Stimulated activated CD8-positive, alpha-beta memory T cell treated with anti-CD3 and anti-CD28 coated beads, Interleukin-2, amount 100 ng/mL, for 1 hour (primary cell): ENCODE results near the gene FOXK1.
"Not testable (repeated sequence)": the region's sequence is repeated elsewhere in the genome, so short reads cannot be mapped to it uniquely, and the experiment has no call there.

Experiments used
- DNase-seq, 2 donors: peaks; one replicate each; pipeline ENCODE4 v3.0.0-alpha.2; 2020; ENCODE audit warnings: low read depth in 2 of 2

Gene FOXK1

DNA sequence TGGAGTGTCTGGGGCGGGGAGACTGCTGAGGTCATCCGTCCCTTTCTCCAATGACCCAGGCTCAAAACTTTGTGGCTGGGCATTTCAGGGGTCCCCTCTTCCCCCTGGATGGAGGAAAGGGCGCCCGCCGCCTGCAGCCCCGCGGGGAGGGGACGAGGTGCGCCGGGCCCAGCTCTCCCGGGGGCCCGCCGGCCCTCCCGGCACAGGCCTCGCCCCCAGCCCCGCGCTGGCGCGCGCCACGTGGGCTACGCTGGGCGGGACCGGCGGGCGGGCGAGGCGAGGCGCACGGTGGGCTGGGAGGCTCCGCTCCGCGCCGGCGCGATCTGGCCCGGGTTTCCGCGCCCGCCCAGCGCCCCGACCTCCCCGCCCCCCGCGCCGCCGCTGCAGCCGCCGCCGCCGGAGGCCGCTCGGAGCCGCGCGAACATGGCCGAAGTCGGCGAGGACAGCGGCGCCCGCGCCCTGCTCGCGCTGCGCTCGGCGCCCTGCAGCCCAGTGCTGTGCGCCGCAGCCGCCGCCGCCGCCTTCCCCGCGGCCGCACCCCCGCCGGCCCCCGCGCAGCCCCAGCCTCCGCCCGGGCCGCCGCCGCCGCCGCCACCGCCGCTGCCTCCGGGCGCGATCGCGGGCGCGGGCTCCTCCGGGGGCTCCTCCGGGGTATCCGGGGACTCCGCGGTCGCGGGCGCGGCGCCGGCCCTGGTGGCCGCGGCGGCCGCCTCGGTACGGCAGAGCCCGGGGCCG lies at the start of gene FOXK1:
TSS of gene FOXK1 (plus strand) at position 410 of the 735 bp plus-strand sequence. CDS start at position 424, 14 bp downstream.
- DNase-seq = peak; percentile 46 to 67

DNA sequence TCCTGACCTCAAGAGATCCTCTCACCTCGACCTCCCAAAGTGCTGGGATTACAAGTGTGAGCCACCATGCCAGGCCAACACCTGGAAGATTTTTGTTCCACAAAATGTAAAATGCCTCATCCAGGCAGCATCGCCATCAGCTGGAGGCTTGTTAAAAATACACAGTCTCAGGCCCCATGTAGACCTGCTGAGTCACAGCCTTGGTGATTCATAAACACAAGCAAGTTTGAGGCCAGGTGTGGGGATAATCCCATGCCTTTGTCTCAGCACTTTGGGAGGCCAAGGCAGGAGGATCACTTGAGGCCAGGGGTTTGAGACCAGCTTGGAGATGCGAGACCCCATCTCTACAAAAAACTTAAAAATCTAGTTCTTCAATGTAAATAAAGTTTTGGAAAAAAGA lies 49.1 kb upstream of the FOXK1 start:
- DNase-seq = no peak

DNA sequence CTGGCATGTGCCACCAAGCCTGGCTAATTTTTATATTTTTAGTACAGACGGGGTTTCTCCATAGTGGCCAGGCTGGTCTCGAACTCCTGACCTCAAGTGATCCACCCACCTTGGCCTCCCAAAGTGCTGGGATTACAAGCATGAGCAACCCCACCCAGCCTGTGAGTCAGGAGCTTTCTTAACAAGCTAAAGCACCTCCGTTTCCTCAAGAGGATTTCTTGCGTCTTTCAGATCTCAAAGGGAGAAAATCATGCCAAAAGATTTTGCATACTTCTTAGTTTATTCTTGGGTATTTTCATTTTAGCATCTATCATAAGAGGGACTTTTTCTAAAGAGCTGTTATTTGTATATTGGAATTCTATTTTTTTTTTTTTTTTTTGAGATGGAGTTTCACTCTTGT lies 47.9 kb upstream of the FOXK1 start:
- no peak for DNase-seq

DNA sequence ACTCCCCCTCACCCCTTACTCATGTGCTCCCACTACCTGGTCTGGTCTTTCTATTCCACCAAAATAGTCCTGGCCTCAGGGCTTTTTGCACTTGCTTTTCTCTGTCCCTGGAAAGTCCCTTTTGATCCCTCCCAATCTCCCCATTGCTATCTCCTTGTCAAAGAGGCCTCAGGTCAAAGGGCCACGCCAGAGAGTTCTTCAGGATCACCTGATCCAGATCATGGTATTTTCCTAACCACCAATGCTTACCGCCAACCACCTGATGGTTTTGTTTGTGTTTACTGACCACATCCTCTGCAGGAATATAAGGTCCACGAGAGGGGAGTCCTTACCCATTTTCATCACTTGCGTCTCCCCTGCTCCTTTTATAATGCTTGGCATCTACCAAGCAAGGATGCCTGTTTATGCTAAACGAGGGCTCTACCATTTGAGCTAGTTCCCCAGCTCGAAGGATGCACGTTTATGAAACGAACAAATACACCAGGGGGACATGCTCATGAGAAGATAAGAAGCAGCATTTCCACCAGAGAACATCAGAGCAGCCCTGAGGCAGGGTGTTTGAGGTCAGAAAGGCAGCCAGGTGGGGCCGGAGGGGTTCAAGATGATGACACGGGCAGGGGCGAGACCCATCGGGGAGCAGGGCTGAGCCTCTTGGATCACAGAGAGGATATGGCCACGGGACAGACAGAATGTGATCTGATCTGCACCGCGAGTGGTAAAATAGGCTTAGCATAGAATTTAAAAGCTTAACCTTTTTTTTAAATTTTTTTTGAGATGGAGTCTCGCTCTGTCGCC lies 43.1 kb upstream of the FOXK1 start:
- DNase-seq = no peak

DNA sequence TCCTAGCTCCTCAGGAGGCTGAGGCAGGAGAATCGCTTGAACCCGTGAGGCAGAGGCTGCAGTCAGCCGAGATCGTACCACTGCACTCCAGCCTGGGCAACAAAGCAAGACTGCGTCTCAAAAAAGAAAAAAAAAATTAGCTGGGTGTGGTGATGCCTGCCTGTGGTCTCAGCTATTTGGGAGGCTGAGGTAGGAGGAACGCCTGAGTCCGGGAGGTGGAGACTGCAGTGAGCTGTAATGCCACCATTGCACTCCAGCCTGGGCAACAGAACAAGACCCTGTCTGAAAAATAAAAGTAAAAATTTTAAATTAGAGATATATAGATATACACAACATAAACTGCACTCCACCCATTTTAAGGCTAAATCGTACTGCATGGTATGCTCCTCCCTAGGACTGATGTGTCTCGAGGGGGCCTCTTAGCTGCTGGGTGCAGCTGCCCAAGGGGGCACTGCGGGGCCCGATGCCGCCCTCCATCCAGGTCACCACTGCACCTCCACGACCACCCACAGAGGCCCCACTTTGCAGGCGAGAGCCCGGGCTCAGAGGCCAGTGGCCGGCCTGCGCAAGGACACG lies 40.9 kb upstream of the FOXK1 start:
- DNase-seq = no peak

DNA sequence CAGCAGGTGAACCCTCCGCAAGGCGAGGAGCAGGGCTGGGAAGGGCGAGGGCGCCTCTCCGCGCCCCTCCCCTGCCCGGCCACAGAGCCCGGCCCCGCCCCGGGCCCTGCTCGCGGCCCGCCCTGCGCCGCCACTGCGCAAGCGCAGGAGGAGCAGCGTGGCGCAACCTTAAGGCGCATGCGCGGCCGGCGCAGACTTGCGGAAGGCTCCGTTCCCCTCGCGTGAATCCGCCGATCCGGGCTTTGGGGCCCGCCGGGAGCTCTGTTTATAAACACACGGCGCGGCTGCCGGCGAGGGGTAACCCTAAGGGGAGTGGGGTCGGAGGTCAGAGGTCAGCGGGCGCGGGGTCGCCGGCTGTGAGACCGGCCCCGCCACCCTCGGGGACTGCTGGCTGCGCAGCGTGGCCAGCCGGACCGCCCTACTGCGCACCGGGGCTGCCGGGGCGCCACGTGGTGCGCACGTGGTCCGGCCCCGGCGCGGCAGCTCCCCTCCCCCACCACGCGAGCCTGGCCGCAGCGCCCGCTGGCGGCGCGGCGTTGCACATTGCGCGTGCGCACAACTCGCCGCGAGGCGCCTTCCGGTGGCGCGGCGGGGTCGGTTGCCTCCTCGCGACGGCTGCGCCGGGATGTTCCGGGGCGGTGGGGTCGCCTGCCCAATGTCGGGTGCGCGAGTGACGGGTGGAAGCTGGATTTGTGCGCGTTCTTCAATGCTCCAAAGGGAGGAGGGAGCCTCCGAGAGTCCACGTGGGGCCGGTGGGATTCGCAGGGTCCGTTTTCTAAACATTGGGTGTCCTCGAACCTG lies 40.2 kb upstream of the FOXK1 start:
- DNase-seq = peak; percentile 92 to 94

DNA sequence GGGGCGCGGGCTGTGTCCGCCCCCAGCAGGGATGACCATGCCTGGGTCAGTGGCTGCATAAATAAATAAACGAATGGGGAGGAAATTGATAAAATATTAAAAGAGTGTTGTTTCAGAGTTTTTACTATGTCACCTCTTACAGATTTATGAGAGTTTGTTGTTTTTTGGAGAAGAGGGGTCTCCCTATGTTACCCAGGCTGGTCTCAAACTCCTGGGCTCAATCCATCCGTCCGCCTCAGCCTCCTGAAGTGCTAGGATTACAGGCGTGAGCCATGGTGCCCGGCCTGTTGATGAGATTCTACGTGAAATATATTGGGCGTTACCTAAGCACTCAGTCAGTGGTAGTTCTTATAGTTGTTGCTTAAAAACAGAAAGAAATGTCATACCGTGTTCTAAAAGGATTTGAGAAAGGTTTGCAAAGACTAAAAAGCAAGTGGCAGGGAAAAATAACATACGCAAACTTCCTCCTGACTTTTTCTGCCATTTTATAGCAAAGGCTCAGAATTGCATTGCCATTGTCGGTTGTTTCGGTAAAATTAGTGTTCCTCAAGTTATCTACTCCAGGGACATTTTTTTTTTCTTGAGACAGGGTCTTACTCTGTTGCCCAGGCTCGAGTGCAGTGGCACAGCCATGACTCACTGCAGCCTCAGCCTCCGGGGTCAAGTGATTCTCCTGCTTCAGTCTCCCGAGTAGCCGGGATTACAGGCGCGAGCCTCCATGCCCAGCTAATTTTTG lies 39.5 kb upstream of the FOXK1 start:
- DNase-seq = no peak

DNA sequence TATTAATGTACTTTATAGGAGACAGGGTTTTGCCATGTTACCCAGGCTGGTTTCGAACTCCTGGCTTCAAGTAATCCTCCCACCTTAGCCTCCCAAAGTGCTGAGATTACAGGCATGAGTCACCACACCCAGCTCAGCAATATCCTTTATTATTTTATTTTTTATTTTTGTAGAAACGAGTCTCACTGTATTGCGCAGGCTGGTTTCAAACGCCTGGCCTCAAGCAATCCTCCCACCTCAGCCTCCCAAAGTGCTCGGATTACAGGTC lies 39.0 kb upstream of the FOXK1 start:
- not testable (repeated sequence) for DNase-seq

DNA sequence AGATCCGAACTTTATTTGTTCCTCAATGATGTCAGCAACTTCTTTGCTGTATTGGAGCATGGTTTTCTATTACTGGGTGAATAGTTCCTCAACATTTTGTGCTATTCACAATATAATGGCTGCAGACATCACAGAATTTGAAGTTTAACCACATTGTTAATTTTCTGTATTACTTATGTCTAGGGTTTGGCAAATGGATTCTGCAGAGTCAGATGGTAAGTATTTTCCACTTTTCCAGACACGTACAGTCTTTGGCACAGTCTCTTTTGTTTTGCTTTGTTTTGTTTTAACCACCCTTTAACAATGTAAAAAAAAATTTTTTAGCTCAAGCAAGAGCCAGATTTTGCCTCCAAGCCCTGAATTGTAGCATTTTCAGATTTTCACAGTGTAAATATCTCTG lies 36.8 kb upstream of the FOXK1 start:
- DNase-seq = no peak

DNA sequence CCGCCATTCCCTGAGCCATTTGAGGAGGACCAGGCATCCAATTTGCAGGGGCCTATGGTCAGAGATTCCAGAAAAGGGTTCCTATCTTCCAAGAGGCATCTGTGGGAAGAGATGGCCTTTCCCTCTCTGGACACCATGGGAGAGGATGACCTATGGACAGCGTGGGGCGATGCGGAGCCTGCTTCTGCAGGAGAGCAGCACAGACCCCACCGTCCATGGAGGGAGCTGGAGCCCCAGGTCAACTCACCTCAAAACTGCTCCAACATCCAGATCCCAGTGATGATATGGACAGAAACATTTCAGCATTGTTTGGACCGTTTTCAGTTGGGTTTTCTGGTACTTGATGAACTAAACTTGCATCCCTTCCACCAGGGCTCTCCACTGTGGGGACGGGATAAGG lies 34.0 kb upstream of the FOXK1 start:
- no peak for DNase-seq

DNA sequence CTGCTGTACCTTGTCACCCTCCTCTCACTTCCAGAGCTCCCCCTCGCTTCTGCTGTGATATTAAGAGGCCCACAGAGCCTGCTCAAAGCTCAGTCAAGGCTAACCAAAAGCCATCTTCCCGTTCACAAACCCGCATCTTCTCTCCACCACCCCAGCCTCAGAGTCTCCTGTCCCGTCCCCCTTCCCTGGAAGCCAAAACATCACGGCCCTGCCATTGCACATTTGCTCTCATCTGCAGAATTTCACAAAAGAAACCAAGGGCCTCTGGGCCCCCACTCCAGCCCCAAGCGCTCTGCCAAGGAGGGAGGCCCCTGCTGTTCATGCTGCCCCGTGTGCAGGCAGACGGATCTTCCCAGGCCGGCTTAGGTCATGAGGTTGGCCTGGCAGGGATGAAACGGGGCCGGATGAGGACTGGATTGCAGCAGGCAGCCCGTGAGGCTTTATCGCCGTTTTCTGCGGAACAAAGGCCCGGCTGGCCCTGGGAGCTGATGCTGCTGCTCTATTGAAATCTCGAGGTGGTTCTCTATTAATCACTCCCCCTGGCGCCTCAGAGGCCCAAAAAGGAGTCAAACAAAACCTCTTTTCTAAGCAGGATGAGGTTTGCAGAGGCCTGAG lies 31.6 kb upstream of the FOXK1 start:
- no peak for DNase-seq

DNA sequence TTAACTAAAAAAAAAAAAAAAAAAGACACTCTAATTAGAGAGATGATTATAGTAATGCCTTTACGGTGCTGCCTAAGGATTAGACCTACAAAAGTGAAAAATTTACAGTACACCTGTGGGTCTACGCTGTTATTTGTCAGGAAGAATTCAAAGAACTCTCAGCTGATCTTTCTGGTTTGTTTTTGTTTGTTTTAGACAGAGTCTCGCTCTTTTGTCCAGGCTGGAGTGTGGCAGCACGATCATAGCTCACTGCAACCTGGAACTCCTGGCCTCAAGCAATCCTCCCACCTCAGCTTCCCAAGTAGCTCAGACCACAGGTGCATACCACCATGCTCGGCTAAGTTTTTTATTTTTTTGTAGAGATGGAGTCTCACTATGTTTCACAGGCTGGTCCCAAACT lies 28.3 kb upstream of the FOXK1 start:
- no peak for DNase-seq

DNA sequence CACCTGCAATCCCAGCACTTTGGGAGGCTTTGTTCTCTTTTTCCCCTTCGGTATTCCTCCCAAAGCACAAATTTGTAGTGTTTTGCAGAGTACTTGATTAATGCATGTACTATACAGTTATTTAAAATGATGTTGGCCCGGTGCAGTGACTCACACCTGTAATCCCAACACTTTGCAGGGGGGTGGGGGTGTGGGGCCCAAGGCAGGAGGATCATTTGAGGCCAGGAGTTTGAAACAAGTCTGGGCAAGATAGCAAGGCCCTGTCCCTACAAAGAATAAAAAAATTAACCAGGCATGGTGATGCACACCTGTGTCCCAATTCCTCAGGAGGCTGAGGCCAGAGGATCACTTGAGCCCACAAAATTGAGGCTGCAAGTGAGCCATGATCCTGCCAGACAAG lies 26.8 kb upstream of the FOXK1 start:
- DNase-seq = no peak

DNA sequence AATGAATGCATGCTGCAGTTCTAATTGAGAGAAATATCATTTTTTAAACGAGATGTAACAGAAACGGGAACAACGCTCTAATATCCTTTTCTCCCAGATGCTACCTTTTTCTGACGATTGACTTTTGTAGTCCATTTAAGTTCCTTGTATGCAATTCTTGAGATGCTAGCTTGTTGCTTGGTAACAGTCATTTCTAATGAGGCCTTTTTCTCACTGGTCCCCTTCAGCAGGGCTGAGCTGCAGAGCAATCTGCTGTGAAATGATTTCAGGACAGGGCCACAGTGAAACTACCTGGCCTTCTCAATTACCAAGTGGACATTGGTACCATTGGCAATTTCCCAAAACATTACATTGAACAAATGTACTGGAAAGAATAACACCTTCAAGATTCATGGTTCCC lies 26.2 kb upstream of the FOXK1 start:
- DNase-seq = no peak

DNA sequence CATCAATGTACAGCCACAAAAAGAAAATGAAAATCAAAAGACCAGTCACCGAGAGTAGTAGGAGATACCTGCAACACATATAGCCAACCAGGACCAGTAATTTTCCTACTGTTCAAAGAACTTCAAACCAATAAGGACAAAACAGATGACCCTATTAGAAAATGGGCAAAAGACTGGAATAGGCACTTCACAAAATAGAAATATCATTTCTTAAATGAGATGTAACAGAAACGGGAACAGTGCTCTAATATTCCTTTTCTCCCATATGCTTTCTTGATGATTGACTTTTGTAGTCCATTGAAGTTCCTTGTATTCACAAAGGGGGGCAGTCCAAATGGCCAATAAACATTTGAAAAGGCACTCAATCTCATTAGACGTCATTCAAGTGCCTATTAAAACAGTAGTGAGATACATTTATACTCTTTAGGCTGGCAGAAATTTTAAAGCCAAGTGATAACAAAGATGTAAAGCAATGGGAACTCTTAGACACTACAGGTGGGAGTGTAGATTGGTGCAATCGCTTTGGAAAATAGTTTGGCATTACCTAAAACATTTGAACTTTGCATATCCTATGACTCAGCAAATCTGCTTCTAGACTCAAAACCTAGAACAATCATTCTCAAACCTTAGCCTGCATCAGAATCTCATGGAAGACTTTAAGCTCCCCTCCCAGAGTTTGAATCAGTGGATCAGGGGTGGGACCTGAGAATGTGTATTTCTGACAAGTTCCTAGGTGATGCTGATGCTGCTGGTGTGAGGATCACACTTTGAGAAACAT lies 24.3 kb upstream of the FOXK1 start:
- no peak for DNase-seq

DNA sequence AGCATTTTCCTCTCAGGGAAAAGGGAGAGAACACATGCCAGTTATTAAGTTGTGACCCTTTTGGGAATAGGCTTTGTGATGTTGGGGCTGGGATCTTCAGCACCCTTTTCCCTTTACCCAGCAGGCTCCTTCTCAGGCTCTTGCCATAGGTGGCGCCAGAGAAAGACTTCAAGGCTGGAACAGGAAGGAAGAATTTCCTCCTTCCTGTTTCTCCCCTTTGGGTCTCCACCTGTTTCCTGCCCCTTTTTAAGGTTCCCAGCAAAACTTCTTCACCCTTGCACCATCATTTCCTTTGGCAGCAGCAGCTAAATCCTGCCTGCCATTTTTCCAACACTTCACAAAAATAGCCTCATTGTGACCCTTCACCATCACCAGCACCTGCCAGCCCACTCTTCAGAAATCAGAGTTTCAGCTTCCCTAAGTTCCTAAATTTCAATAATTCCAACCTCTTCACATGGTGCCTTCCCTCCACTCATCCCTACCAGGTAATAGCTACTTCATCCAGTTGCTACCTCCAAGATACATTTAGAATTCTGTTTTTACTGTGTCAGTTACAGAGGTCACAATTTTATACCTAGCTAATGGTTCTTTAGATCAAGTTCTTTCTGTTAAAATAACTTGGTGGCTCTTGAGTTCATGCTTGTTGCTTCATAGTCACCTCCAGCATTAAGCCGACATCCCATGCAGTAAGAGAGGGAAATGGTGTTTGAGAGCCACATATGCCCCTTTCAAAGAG lies 22.4 kb upstream of the FOXK1 start:
- no peak for DNase-seq

DNA sequence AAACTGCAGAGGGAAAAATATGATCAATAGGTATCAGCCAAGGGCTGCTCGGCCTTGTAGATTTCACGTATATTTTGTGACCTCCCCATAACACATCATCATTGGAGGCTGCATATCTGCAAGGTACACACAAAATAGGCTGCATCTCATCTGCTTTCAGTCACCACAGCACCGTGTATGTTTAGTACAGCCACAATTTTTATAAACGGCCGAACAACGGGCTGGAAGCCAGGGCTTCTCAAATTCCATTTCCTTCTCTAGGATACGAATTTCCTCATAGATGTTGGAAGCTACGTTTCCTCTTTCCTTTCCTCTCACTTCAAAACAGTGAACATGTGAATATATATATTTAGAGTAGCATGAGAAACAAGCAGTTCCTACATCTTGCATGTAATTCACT lies 20.2 kb upstream of the FOXK1 start:
- no peak for DNase-seq

DNA sequence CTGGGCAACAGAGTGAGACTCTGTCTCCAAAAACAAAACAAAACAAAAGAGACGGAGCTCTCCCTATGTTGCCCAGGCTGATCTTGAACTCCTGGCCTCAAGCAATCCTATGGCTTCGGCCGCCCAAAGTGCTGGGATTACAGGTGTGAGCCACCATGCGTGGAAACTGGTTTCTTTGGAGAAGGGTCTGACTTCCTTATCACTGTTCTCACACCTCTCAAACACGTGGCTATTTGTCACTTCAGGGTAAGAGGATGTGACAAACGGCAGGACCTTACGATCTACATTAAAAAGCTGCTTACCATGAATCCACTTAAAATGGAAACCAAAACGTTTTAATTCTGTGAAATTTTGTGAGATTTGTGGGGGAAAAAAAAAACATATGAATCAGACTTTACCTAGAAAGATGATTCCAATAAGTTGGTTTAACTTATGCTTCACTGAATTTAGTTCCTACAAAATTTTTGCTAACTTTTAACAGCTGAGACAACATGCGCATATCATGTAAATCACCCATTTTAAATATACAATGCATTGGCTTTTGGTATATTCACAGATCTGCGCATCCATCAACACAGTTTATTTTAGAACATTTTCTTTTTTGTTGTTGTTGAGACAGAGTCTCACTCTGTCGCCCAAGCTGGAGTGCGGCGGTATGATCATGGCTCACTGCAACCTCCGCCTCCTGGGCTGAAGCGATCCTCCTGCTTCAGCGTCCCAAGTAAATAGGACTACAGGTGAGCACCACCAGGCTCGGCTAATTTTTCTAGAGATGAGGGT lies 18.7 kb upstream of the FOXK1 start:
- DNase-seq = no peak

DNA sequence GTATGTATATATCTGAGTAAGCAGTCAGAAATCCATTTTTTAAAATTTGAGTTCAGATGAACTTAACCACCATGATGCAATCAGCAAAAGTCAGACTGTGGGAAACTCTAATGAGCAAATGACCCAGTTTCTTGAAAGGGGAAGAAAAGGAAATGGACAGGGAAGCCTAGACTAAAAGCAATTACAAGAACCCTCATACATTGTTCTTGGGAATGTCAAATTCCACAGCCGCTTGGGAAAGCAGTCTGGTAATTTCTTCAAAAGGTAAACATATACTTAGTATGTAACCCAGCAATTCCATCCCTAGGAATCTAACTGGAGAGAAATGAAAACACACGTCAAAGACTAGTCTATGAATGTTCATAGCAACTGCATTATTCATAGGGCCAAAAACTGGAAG lies 16.4 kb upstream of the FOXK1 start:
- no peak for DNase-seq
